Cardiac muscle cell (in vitro differentiated cells and primary cell): Measurements from ENCODE around the gene KLHL36. TPM values are rescaled to one million over a fixed set of nuclear protein-coding genes. Genes with fewer than 3 reads are reported as not detected.

Source experiments
- DNase-seq, 2 donors: peaks; one replicate each; pipeline versions ENCODE4 v3.0.0 to v3.0.0-alpha.2; 2010 to 2017; ENCODE audit warnings: low read depth in 1 of 2, low spot score in 1 of 2
- H3K27ac ChIP-seq: fragments of 200-600 bp; sonication (generic); 2 replicates; pipeline ENCODE4 v1.5.1; 2016
- H3K27me3 ChIP-seq: fragments of 200-600 bp; sonication (generic); 2 replicates; pipeline ENCODE4 v1.6.0; 2016; ENCODE audit warnings: control low read depth
- H3K36me3 ChIP-seq: fragments of 200-600 bp; sonication (generic); 2 replicates; pipeline ENCODE4 v1.5.1; 2016; ENCODE audit warnings: control low read depth
- H3K4me1 ChIP-seq: fragments of 200-600 bp; sonication (generic); 2 replicates; pipeline ENCODE4 v1.8.1; 2017; ENCODE audit warnings: low read depth, mild to moderate bottlenecking, mixed run types
- H3K4me3 ChIP-seq: fragments of 200-600 bp; sonication (generic); 2 replicates; pipeline ENCODE4 v1.5.1; 2016; ENCODE audit warnings: mild to moderate bottlenecking
- H3K9me3 ChIP-seq: fragments of 200-600 bp; sonication (generic); 2 replicates; pipeline ENCODE4 v1.5.1; 2017; ENCODE audit warnings: low read depth, mild to moderate bottlenecking, control low read depth
- polyA plus RNA-seq: library from polyadenylated mRNA; unstranded; fragments of >200 nt; fragmentation: Nextera tagmentation; extraction: Ambion mirVana; gene quantifications from 2 replicates; pipeline ENCODE4 v1.2.1, GENCODE V29; 2016
- total RNA-seq: library from RNA; depleted of rRNA; stranded (reverse); fragments of >200 nt; gene quantifications from 2 replicates; pipeline ENCODE4 v1.2.3, GENCODE V29; 2016
- TF ChIP-seq, protein P1 (sequence below): IDR thresholded peaks from 2 replicates; pipeline ENCODE4 v1.5.1; 2012; ENCODE audit warnings: low read depth, mild to moderate bottlenecking, low read length

KLHL36 gene
- total and polyA plus RNA-seq, 2 experiments from 2014 or later: 14.5 to 53.9 TPM

GRCh38 chr16:84673561-84673960, 25.2 kb downstream of the KLHL36 start:
- TF ChIP-seq, protein P1, sequence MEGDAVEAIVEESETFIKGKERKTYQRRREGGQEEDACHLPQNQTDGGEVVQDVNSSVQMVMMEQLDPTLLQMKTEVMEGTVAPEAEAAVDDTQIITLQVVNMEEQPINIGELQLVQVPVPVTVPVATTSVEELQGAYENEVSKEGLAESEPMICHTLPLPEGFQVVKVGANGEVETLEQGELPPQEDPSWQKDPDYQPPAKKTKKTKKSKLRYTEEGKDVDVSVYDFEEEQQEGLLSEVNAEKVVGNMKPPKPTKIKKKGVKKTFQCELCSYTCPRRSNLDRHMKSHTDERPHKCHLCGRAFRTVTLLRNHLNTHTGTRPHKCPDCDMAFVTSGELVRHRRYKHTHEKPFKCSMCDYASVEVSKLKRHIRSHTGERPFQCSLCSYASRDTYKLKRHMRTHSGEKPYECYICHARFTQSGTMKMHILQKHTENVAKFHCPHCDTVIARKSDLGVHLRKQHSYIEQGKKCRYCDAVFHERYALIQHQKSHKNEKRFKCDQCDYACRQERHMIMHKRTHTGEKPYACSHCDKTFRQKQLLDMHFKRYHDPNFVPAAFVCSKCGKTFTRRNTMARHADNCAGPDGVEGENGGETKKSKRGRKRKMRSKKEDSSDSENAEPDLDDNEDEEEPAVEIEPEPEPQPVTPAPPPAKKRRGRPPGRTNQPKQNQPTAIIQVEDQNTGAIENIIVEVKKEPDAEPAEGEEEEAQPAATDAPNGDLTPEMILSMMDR: no peak
- H3K4me3 ChIP-seq: no peak overlapping the region

GRCh38 chr16:84675423-84675822, 27.1 kb downstream of the KLHL36 start:
- Histone ChIP-seq H3K36me3 (no peaks in the 10 kb centered on the region), H3K27me3 (no peaks in the 10 kb centered on the region), H3K4me3 (no peak overlapping the region), H3K9me3 (no peaks in the 10 kb centered on the region), H3K4me1 (peaks cover 3% of the 10 kb centered on the region), H3K27ac (no peak overlapping the region)
- DNase-seq: no peak
- TF ChIP-seq, protein P1: no peak

More at GRCh38 chr16:84673561-84673960, 25.2 kb downstream of the KLHL36 start:
- no peaks in the 10 kb centered on the region for H3K27me3 ChIP-seq
- no peaks in the 10 kb centered on the region for H3K9me3 ChIP-seq
- no peak for DNase-seq
- no peak overlapping the region for H3K27ac ChIP-seq
- no peaks in the 10 kb centered on the region for H3K36me3 ChIP-seq
- peaks cover 3% of the 10 kb centered on the region for H3K4me1 ChIP-seq

GRCh38 chr16:84675884-84676283, 27.6 kb downstream of the KLHL36 start:
- H3K27ac ChIP-seq: no peak overlapping the region
- peaks cover 3% of the 10 kb centered on the region for H3K4me1 ChIP-seq
- no peak overlapping the region for H3K4me3 ChIP-seq
- TF ChIP-seq, protein P1: no peak
- H3K9me3 ChIP-seq: no peaks in the 10 kb centered on the region
- DNase-seq: no peak
- no peaks in the 10 kb centered on the region for H3K27me3 ChIP-seq
- H3K36me3 ChIP-seq: no peaks in the 10 kb centered on the region

GRCh38 chr16:84677017-84677803, 28.9 kb downstream of the KLHL36 start:
- peaks cover 3% of the 10 kb centered on the region for H3K4me1 ChIP-seq
- H3K9me3 ChIP-seq: no peaks in the 10 kb centered on the region
- no peak overlapping the region for H3K27ac ChIP-seq
- no peaks in the 10 kb centered on the region for H3K36me3 ChIP-seq
- no peak overlapping the region for H3K4me3 ChIP-seq
- no peaks in the 10 kb centered on the region for H3K27me3 ChIP-seq
- TF ChIP-seq, protein P1: no peak
- DNase-seq: peak in 1 of 2 donors; percentile 21

DNA sequence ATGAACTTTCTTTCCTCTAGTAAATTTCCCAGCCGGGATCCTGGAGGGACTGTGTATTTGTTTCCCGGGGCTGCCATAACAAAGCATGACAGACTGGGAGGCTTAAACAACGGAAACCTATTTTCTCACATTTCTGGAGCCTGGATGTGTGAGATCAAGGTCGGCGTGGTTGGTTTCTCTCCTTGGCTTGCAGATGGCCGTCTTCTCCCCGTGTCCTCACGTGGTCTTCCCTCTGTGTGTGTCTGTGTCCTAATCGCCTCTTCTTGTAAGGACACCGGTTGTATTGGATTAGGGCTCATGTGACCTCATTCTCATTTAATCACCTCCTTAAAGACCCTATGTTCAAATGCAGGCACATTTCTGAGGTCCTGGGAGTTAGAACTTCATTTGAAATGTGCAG, 29.5 kb downstream of the KLHL36 start:
- Histone ChIP-seq H3K9me3 (no peaks in the 10 kb centered on the region), H3K27me3 (no peaks in the 10 kb centered on the region), H3K36me3 (no peaks in the 10 kb centered on the region), H3K4me3 (no peak overlapping the region), H3K27ac (no peak overlapping the region), H3K4me1 (peaks cover 3% of the 10 kb centered on the region)
- DNase-seq: no peak
- TF ChIP-seq, protein P1: no peak
